Measurements from ENCODE around the gene AAGAB.

AAGAB gene

GRCh38 chr15:67186688-67187087 lies 67.8 kb downstream of the AAGAB start:
- peak; percentile 31 for DNase-seq

GRCh38 chr15:67186226-67186649 lies 68.2 kb downstream of the AAGAB start:
- DNase-seq = peak; percentile 40

DNA sequence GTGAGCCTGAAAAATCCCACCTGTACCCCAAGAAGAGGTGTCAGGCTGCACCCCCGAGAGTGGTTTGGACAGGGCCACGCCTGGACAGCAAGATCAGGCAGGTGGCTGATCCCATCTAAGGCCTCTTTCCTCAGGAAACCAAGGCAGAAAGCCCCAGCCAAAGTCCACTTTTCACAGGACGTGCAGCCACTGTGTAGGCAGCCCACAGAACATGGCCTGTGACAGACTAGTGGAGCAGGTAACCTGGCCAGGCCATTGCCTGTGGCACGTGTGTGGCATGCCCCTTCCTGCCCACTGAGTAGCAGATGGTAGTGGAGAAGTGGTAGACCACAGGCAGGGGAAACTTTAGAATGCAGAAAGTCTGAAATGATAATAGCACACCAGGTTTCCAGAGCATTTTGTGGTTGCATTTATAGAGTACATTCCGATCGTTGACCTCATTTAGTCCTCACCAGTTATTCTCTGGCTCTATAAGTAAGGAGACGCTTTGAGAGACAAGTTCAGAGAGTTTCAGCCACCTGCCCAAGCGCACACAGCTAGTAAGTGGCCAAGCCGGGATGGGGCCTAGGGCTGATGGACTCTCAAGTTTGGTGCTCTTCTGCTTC lies 68.7 kb downstream of the AAGAB start:
- peak; percentile 49 for DNase-seq

DNA sequence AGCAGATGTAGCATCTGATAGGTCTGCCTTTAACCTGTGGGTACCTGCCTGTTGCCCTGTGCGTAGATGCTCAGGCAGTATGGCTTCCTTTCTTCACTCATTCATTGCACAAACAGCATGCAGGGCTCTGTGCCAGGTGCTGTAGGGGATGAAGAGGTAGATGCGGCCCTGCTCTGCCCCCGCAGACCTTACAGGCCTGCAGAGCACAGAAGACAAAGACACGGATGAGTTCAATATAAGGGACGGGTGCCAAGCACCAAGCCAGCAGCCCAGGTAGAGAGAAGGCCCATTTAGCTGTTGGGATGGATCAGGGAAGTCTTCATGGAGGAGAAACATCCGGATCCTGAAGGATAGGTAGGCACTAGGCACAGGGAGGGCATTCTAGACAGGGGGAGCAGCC lies 69.4 kb downstream of the AAGAB start:
- DNase-seq = peak; percentile 14

DNA sequence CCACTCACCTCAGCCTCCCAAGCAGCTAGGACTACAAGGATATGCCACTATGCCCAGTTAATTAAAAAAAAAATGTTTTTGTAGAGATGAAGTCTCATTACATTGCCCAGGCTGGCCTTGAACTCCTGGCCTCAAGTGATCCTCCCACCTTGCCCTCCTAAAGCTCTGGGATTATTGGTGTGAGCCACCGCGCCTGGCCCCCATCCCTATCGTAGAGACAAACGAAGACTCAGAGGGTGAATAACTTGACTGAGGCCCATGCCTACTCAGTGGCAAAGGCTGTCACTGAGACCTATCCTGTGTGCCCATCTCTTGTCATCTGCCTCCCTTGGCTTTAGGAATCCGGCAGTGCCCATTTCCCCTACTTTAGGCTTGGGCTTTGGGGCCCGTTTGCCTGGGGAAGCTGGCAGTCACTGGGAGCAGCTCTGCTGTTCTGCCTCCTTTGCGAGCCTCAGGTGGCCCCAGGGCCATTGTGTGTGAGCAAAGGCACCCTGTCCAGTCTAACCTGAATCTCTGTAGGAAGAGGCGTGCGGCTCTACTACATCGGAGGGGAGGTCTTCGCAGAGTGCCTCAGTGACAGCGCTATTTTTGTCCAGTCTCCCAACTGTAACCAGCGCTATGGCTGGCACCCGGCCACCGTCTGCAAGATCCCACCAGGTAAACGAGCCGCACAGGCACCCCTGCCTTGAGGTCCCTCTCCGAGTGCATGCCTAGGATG lies 70.1 kb downstream of the AAGAB start:
- DNase-seq = peak; percentile 17

DNA sequence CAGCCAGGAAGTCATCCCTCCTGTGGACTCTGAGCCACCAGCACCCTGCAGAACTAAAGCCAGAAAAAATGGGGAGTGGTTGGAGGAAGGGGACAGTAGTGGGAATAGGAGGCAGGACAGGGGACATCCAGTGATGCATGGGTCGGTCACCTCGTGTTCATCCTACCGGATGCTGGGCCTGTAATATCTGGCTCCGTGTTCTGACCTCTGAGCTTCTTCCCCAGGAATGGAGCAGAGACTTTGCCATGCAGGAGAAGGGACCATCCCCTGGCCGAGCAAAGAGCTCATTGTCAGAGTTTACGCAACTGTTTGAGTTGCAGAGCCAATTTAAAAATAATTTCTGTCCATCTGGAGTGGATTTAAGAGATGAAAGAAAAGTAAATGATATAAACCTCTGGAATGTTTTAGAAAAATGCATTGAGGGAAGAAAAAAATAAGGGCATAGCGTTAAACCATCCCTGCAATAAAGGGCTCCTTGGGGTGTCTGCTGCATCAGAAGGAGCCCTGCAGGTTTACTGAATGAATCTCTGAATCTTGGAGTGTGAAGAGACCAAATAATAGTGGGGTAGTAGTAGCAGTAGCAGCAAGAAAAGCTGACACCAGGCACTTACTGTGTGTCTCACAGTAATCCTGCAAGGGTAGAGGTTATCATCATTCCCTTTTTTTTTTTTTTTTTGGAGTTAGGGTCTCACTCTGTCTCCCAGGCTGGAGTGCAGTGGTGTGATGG lies 70.9 kb downstream of the AAGAB start:
- peak; percentile 19 for DNase-seq

DNA sequence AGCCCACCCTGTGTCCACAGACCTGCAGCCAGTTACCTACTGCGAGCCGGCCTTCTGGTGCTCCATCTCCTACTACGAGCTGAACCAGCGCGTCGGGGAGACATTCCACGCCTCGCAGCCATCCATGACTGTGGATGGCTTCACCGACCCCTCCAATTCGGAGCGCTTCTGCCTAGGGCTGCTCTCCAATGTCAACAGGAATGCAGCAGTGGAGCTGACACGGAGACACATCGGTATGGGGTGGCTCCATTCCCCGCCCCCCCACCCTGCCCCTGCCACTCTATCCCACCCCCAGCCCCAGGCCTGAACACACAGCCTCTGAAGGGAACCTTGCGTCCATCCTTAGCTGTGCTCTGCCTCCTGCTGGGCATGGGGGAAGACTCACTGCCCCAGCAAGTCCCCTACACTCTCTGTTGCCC lies 73.2 kb downstream of the AAGAB start:
- DNase-seq = peak; percentile 13

DNA sequence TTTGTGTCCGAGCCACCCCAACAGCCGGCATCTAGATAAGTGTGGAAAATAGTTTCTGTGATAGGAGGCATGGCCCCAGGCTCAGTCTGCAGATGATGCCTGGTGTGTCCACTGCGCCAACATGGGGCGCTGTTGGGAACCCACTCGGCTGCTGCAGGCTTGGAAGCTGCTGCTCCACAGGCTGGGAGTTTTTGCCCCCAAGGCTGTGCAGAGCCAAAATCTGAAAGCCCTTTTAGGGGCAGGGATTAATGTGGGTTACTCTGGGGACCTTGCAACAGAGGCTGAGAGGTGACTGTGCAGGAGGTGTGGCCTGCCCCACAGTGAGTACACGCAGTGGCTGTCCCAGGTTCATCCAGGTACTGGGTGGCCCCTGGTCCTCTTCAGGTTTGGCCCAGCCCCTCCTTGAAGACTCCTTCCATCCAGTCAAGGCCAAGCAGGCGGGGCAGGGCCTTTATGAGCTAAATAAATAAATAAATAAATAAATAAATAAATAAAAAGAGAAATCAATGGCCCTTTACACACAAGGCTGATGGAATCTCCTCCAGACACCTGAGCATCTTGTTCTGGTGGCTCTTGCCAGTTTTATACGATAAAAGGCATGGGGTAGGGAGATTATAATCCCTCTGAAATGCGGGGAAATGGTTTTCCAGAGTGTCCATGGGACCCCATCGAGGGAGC lies 73.8 kb downstream of the AAGAB start:
- DNase-seq = peak; percentile 14

GRCh38 chr15:67180035-67180434 lies 74.4 kb downstream of the AAGAB start:
- no peak for DNase-seq

DNA sequence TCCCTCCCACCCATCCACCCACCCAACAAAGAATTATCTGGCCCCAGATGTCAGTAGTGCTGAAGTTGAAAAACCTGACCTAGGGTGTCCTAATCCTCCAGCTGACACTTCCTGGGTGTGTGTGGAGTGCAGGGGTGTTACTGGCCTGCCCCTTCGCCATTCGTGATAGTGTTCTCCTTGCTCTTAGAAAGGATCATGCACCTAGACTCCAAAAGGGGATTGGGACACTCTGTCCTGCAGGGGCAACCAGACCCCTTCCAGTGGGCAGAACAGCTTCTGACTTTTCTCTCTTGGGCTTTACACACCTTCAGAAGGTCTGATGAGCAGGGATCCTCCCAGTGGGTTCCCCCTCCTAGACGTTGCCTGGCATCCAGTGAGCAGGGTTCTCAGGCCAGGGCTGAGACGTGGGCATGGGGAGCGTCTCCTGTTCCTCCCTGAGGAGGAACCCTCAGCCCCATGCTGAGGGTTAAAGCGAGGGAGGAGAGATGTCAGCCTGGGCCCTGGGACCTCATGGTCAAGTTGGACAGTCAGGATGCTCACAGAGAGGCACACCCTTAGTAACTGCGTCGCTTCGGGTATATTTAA lies 75.0 kb downstream of the AAGAB start:
- no peak for DNase-seq

GRCh38 chr15:67178569-67179210 lies 75.8 kb downstream of the AAGAB start:
- DNase-seq = no peak

DNA sequence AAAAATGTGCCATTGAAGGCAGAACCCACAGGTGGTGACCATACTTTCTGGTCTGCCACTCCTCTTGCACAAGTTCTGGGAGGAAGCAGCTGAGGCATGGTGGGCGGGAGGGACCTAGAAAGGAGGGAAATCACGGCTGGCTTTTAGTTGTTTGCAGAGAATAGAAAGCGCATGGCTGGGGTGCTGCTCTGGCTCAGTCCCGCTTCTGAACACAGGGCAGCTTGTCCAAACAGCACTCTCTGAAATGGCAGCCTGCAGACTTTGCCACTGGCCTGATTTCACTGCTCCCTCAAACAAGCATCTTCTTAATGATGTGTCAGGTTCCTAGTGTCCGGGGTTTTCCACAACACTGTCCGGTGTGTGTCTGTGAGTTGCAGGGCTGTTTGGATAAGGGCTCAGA lies 76.7 kb downstream of the AAGAB start:
- no peak for DNase-seq

GRCh38 chr15:67176195-67176971 lies 78.1 kb downstream of the AAGAB start:
- DNase-seq = peak; percentile 61

DNA sequence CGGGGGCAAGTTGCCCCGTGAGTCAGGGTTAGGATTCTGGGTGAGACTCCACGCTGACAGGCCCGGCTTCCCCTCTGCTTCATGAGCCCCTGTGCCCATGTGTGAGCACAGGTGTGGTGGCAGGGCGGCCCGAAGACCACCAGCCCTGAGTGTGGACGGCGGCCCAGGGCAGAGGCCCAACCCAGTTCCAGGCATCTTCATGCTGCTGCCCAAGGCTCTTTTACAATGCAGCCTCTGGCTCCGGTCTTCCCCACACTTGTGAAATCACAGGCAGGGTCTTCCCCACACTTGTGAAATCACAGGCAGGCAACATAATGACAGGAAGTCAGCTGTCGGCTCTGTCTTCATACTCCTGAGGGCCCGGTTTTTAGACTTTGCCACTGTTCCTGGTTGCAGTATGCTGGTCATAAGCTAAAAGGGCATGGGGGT lies 78.8 kb downstream of the AAGAB start:
- DNase-seq = peak; percentile 65

GRCh38 chr15:67174864-67175573 lies 79.4 kb downstream of the AAGAB start:
- DNase-seq = no peak

GRCh38 chr15:67174446-67174845 lies 80.0 kb downstream of the AAGAB start:
- DNase-seq = no peak

GRCh38 chr15:67173786-67174185 lies 80.7 kb downstream of the AAGAB start:
- DNase-seq = no peak

DNA sequence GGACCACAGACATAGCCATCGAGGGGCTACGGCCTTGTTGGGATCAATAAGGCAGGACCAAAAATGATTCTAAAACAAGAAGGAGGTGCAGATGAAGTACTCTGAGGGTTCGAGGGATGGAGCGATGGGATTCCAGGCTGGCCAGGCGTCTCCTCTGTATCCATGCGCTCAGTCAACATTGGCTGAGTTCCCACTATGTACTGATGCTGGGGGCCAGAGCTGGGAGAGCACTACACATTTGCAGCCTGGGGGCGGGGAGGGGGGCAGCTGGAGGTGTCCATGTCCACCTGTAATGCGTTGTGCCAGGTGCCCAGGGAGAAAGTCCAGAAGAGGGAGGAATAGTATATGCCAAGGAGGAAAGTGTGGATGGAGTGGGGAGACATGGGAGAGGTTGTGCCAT lies 81.5 kb downstream of the AAGAB start:
- no peak for DNase-seq

GRCh38 chr15:67172172-67172571 lies 82.3 kb downstream of the AAGAB start:
- DNase-seq = no peak

DNA sequence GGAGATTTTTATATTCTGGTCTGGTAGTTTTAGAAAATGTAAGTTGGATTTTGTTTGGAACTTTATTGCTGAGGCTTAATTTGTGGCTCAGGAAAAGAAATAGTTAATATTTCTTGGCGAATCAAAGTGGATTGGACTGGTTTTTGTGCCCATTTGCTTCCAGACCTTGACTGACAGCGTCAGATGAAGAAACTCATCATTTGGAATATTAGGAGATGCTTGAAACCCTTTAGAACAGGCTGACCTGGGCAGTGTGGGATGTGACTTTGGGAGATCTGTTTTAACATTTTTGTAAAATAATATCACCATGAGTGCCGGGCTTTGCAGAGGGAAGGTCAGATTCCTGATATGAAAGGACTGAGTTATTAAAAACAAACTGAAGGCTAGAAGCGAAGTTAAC lies 83.0 kb downstream of the AAGAB start:
- DNase-seq = no peak

Data from femur (tissue), 1 donor.